H1 (cell line): ENCODE results near the gene RAB22A.

ENCODE experiments used
- CEBPB ChIP-seq: IDR thresholded peaks from 2 replicates; pipeline ENCODE4 v1.6.1; 2012; ENCODE audit warnings: low read depth, low read length
- EGR1 ChIP-seq: IDR thresholded peaks from 2 replicates; pipeline ENCODE4 v1.6.1; 2011; ENCODE audit warnings: low read depth, low read length, borderline replicate concordance
- EP300 ChIP-seq, 2 experiments: IDR thresholded peaks; 1 replicate in 1 of 2; 2 replicates in 1 of 2; pipeline ENCODE4 v1.6.1; 2011 to 2012; ENCODE audit warnings: low read depth in 2 of 2, low read length in 2 of 2, mild to moderate bottlenecking in 2 of 2, borderline replicate concordance in 1 of 2, inconsistent platforms in 1 of 2, moderate library complexity in 1 of 2
- HDAC2 ChIP-seq, 2 experiments: fragments of 300-600 bp in 1 of 2; sonication (generic) in 1 of 2; IDR thresholded peaks; 2 replicates each; pipeline ENCODE4 v1.6.1; 2011 to 2012; ENCODE audit warnings: low read depth in 2 of 2, low read length in 2 of 2, mild to moderate bottlenecking in 2 of 2, moderate library complexity in 2 of 2, borderline replicate concordance in 1 of 2, inconsistent platforms in 1 of 2
- JUND ChIP-seq: IDR thresholded peaks from 2 replicates; pipeline ENCODE4 v1.6.1; 2011; ENCODE audit warnings: mild to moderate bottlenecking, improper control_type of control experiment, low read length
- RNF2 ChIP-seq: fragments of 200-900, 300-1000 bp; sonication (generic); IDR thresholded peaks from 2 replicates; pipeline ENCODE4 v1.7.1; 2016; ENCODE audit warnings: borderline replicate concordance, low read depth, mild to moderate bottlenecking, antibody characterized with exemption, low read length; ENCODE audit not compliant: poor library complexity, severe bottlenecking; ENCODE audit errors: missing control alignments
- TCF12 ChIP-seq: IDR thresholded peaks from 2 replicates; pipeline ENCODE4 v1.6.1; 2011; ENCODE audit warnings: low read depth, mild to moderate bottlenecking, low read length
- TF ChIP-seq, protein P1 (sequence below), 3 experiments: IDR thresholded peaks; 1 replicate in 2 of 3; 2 replicates in 1 of 3; pipeline versions ENCODE4 v1.5.1 to v1.6.1; 2011; ENCODE audit warnings: low read length in 3 of 3, mild to moderate bottlenecking in 3 of 3, inconsistent platforms in 2 of 3, low read depth in 1 of 3, moderate library complexity in 1 of 3; ENCODE audit not compliant: insufficient read depth in 1 of 3; ENCODE audit errors: control extremely low read depth in 1 of 3

DNA sequence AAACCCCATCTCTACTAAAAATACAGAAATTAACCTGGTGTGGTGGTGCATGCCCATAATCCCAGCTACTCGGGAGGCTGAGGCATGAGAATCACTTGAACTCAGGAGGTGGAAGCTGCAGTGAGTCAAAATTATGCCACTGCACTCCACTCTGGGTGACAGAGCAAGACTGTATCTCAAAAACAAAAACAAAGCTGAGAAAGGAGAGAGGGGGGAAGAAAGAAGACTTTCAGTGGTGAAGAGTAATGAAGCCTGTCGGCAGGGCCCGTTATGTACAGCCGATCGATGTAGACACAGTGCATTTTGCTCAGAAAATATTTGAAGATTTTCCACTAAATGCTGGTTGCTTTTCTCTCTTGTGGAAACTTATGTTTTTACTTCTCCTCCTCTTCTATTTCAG lies 93.3 kb downstream of the RAB22A start:
- TF ChIP-seq EP300 (IDR thresholded peaks at IDR 0.05; ENCODE audit: borderline replicate concordance in 1 of 2, low read depth in 2 of 2, low read length in 2 of 2), result no peak
- no peak for TF ChIP-seq CEBPB
- no peak for TF ChIP-seq JUND
- TF ChIP-seq EGR1, result no peak
- TF ChIP-seq, protein P1, sequence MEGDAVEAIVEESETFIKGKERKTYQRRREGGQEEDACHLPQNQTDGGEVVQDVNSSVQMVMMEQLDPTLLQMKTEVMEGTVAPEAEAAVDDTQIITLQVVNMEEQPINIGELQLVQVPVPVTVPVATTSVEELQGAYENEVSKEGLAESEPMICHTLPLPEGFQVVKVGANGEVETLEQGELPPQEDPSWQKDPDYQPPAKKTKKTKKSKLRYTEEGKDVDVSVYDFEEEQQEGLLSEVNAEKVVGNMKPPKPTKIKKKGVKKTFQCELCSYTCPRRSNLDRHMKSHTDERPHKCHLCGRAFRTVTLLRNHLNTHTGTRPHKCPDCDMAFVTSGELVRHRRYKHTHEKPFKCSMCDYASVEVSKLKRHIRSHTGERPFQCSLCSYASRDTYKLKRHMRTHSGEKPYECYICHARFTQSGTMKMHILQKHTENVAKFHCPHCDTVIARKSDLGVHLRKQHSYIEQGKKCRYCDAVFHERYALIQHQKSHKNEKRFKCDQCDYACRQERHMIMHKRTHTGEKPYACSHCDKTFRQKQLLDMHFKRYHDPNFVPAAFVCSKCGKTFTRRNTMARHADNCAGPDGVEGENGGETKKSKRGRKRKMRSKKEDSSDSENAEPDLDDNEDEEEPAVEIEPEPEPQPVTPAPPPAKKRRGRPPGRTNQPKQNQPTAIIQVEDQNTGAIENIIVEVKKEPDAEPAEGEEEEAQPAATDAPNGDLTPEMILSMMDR (IDR thresholded peaks at IDR 0.05; ENCODE audit: control extremely low read depth in 1 of 3, insufficient read depth in 1 of 3, low read depth in 1 of 3, low read length in 3 of 3), result no peak
- no peak for TF ChIP-seq HDAC2 (IDR thresholded peaks at IDR 0.05; ENCODE audit: borderline replicate concordance in 1 of 2, low read depth in 2 of 2, low read length in 2 of 2)
- TF ChIP-seq RNF2, result no peak
- no peak for TF ChIP-seq TCF12
